ES-I3 (cell line): Measurements from ENCODE around the gene HTR4.

Experiments
- H3K36me3 ChIP-seq: 2 replicates; pipeline ENCODE4 v1.6.1; 2013; ENCODE audit warnings: mild to moderate bottlenecking, low read length, control low read depth, moderate library complexity; ENCODE audit not compliant: insufficient read depth
- H3K4me1 ChIP-seq: 2 replicates; pipeline ENCODE4 v1.6.1; 2013; ENCODE audit warnings: mild to moderate bottlenecking, control low read depth, low read length; ENCODE audit not compliant: insufficient read depth
- H3K9ac ChIP-seq: 2 replicates; pipeline ENCODE4 v1.6.1; 2013; ENCODE audit warnings: low read depth, mild to moderate bottlenecking, low read length, moderate library complexity
- H3K9me3 ChIP-seq: 2 replicates; pipeline ENCODE4 v1.6.1; 2013; ENCODE audit warnings: mild to moderate bottlenecking, low read length, moderate library complexity; ENCODE audit not compliant: control insufficient read depth, insufficient read depth

Gene HTR4

DNA sequence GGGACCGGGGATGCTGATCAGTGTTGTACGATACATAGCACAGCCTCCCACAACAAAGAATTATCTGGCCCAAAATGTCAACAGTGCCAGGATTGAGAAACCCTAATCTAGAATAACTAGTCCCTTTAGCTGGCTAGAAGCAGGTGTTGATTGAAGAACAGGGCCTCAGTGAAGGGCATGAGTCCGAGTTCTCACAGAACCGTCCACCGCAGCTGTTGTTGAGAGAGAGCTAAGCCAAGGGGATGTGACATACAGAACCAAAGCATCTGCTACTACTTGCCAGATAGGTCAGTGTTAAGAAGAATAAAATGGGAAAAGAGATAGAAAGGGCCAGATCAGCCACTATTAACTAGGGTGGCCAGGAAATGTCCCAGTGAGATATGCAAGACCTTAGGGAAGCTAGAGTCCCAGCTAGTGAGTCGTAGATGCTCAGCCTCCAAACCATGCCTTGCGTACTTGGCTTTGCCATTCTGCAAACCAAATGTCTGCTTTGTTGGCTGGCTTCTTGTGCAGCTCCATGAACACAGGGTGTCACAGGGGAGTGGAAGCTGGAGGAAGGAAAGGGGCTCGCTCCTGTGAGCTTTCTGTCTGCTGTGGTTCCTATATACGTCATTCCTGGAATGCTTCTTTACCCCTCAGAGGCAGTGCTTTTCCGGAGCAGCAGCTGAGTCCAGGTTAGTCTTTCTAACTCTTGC is 201.7 kb downstream of the HTR4 start:
- Histone ChIP-seq H3K4me1 (peaks cover 14% of the 10 kb centered on the region), H3K9ac (no peak overlapping the region), H3K9me3 (no peaks in the 10 kb centered on the region), H3K36me3 (no peaks in the 10 kb centered on the region)

DNA sequence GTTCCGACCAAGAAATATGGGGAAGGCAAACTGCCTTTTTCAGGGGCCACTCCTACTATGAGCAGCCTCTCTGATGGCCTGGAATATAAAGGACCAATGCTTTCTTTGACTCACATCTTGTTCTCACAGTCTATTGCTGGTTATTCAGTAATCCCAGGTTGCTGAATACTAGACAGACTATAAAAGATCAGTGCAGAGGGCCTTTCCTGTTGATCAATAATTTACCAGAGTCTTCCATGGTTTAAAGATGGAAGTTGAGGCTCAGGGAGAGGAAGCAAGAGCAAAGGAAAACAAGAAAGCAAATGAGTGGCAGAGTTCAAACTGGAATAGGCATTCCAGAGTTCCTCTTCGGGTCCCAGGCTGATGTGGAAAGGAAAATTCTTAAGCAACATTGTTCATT is 207.7 kb downstream of the HTR4 start:
- H3K36me3 ChIP-seq: no peaks in the 10 kb centered on the region; the same call in 1 of the 2 replicates

DNA sequence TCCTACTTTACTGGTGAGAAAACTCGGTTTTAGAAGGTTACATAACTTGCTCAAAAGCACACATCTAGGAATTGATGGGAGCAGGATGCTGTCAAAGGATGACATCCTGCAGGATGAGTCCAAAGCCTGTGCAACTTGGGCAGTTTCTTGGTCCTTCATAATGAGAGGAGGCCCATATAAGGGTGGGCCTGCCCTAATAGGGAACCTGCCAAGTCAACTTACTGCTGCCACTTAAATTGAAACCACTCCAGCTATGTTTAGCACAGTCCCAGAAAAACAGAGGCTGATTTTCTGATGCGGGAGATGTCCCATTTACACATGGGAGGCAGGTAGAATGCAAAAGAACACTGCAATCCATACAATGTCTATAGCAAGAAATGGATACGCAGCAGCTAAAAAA is 208.7 kb downstream of the HTR4 start:
- Histone ChIP-seq H3K36me3 (peaks cover 1% of the 10 kb centered on the region; the same call in 1 of the 2 replicates), H3K9ac (no peak overlapping the region), H3K9me3 (no peaks in the 10 kb centered on the region), H3K4me1 (peaks cover 4% of the 10 kb centered on the region; the same call in 1 of the 2 replicates)

More for the DNA sequence above, 207.7 kb downstream of the HTR4 start:
- Histone ChIP-seq H3K4me1 (peaks cover 4% of the 10 kb centered on the region; the same call in 1 of the 2 replicates), H3K9ac (no peak overlapping the region), H3K9me3 (no peaks in the 10 kb centered on the region)

DNA sequence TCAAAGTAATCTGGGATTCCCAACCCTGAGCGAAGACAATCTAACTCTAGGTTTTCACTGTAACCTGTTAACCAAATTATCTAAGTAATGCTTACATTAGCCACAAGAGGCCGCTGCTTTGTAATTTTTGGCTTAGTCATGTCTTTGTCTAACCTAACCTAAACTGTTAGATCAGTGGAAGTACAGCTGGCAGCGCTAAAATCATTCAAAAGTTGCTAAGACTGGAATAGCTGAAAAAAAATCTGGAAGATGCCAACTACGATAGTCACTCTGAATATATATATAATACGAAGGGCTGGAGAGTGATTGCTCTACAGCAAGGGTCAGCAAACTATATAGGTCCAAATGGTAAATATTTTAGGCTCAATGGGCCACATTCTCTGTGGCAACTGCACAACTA is 210.3 kb downstream of the HTR4 start:
- H3K9me3 ChIP-seq: no peaks in the 10 kb centered on the region
- no peak overlapping the region for H3K9ac ChIP-seq
- peaks cover 6% of the 10 kb centered on the region; the same call in 1 of the 2 replicates for H3K36me3 ChIP-seq
- H3K4me1 ChIP-seq: peaks cover 4% of the 10 kb centered on the region; the same call in 1 of the 2 replicates

DNA sequence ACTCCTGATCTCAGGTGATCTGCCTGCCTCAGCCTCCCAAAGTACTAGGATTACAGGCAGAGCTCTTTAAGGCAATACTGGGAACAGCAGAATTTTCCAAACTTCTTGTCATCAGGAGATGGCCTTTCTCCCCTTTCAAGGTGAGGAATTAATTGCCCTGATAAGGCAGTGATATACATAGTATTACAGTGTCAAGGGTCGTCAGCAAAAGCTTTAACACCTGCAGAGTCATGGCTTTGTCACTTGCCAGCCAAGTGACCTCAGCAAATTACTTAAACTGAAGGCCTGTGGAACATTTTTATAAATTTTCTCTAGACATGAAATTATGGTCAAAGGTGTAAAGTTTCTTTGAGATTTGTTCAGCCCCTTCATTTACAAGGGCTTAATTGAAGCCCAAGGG is 211.1 kb downstream of the HTR4 start:
- H3K36me3 ChIP-seq: peaks cover 11% of the 10 kb centered on the region; the same call in 1 of the 2 replicates
- H3K9ac ChIP-seq: no peak overlapping the region
- H3K4me1 ChIP-seq: no peaks in the 10 kb centered on the region; the same call in 1 of the 2 replicates
- H3K9me3 ChIP-seq: no peaks in the 10 kb centered on the region

DNA sequence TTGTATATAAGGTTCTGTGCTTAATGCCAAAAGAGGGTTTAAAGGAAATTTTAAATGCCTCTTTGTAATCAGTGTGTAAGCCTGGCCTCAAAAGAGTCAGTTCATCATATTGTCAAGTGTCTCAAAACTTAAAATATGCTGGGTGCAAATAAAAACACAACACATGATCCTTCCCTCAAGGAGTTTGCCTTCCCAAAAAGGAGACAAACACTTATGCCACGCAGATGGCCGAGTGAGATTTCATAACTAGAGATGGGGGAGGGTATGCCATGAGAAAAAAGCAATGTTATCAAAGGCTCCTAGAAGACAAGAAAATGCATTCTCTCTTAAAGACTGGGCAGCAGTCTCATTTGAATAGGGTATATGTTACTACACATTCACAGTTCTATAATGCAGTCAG is 215.4 kb downstream of the HTR4 start:
- peaks cover 11% of the 10 kb centered on the region; the same call in 1 of the 2 replicates for H3K36me3 ChIP-seq
- no peak overlapping the region for H3K9ac ChIP-seq

DNA sequence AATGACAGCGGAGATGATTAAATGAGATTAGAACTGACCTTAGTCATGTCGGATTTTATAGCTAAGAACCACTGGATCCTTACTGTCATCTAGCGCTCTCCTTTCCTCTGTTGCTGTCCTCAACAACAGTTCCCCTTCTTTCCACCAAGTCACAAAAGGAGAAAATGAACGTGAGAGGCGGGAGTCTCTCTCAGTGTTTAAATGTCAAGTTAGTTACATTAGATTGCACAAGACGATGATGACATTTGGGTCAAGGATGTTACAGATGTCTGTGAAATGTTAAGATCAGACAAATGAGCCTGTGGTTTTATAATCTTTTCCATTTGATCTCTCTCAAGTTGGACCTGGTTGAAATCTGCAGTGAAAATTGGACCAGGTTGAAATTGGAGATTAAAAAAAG is 217.1 kb downstream of the HTR4 start:
- no peak overlapping the region for H3K9ac ChIP-seq
- peaks cover 14% of the 10 kb centered on the region; the same call in 1 of the 2 replicates for H3K36me3 ChIP-seq
- H3K9me3 ChIP-seq: no peaks in the 10 kb centered on the region
- no peaks in the 10 kb centered on the region for H3K4me1 ChIP-seq

More for the DNA sequence above, 215.4 kb downstream of the HTR4 start:
- Histone ChIP-seq H3K9me3 (no peaks in the 10 kb centered on the region), H3K4me1 (no peaks in the 10 kb centered on the region)

DNA sequence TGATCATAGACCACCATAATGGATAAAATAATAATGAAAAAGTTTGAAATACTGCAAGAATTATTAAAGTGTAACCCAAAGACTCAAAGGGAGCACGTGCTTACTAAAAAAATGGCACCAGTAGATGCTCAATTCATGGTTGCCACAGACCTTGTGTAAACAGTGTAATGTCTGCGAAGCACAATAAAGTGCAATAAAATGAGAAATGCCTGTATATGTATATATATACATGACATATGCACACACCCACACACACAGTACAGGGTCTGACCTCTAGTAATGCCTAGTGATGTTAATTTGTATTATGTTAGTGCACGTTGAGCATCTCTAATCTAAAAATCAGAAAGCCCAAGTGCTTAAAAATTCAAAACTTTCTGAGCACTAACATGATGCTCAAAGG is 218.3 kb downstream of the HTR4 start:
- Histone ChIP-seq H3K36me3 (peaks cover 14% of the 10 kb centered on the region; the same call in 1 of the 2 replicates), H3K9ac (no peak overlapping the region), H3K4me1 (no peaks in the 10 kb centered on the region), H3K9me3 (no peaks in the 10 kb centered on the region)

DNA sequence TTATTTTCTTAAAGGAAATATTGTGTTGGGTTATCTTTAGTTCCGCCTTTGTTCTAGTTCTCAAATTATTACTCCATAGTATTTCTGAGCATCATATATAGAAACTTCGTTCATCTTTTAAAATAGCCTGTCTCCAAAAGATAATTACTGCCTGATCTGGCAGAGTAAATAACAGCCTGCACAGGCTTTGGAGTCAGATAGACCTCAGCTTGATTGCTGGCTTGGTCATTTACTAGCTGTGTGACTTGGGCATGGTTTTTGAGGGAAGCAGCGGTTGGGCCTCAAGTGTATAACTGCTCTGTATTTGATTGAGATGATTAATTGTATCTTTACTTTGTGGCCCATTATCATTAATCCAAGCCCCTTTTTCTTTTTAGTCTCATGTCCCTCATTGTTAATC is 220.5 kb downstream of the HTR4 start:
- Histone ChIP-seq H3K4me1 (no peaks in the 10 kb centered on the region), H3K9ac (no peak overlapping the region), H3K9me3 (no peaks in the 10 kb centered on the region), H3K36me3 (peaks cover 6% of the 10 kb centered on the region; the same call in 1 of the 2 replicates)
